Spleen (tissue), 7 donors: ENCODE data around the gene BPIFB3.

ENCODE experiments used
- POLR2A ChIP-seq, 3 donors: fragments of 450-650 bp; IDR thresholded peaks; one replicate each; pipeline ENCODE4 v1.5.1; 2017; ENCODE audit warnings: antibody characterized with exemption in 3 of 3, mild to moderate bottlenecking in 1 of 3
- POLR2AphosphoS5 ChIP-seq, 3 donors: sonication (generic); formaldehyde crosslinking; IDR thresholded peaks; one replicate each; pipeline ENCODE4 v1.5.1; 2017; ENCODE audit warnings: antibody characterized with exemption in 3 of 3
- TF ChIP-seq, protein P1 (sequence below), 11 experiments: fragments of 200-600 bp in 7 of 11; fragments of 450-650 bp in 4 of 11; sonication (generic) in 4 of 11; IDR thresholded peaks in 8 of 11; conservative IDR thresholded peaks in 3 of 11; 1 replicate in 7 of 11; 2 replicates in 4 of 11; pipeline versions ENCODE4 v1.4.0 to v1.8.0; 2016 to 2021; ENCODE audit warnings: antibody characterized with exemption in 11 of 11, inconsistent platforms in 4 of 11, mild to moderate bottlenecking in 1 of 11
- donor health status: DM: no; HTN: no; CAD: no; lungs with moderate emphysema.
- donor health status: DM: no; HTN: no; CAD: no.
- donor health status: DM: no; HTN: no; CAD: no.

GRCh38 chr20:33105316-33105924 is 51.7 kb downstream of the BPIFB3 start:
- TF ChIP-seq, protein P1, sequence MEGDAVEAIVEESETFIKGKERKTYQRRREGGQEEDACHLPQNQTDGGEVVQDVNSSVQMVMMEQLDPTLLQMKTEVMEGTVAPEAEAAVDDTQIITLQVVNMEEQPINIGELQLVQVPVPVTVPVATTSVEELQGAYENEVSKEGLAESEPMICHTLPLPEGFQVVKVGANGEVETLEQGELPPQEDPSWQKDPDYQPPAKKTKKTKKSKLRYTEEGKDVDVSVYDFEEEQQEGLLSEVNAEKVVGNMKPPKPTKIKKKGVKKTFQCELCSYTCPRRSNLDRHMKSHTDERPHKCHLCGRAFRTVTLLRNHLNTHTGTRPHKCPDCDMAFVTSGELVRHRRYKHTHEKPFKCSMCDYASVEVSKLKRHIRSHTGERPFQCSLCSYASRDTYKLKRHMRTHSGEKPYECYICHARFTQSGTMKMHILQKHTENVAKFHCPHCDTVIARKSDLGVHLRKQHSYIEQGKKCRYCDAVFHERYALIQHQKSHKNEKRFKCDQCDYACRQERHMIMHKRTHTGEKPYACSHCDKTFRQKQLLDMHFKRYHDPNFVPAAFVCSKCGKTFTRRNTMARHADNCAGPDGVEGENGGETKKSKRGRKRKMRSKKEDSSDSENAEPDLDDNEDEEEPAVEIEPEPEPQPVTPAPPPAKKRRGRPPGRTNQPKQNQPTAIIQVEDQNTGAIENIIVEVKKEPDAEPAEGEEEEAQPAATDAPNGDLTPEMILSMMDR (IDR thresholded peaks at IDR 0.05 in 8 of 11, conservative IDR thresholded peaks at IDR 0.05 in 3 of 11) = no peak
- TF ChIP-seq POLR2A (IDR thresholded peaks at IDR 0.05) (no peak), POLR2AphosphoS5 (IDR thresholded peaks at IDR 0.05) (no peak)
